Caco-2 (cell line): ENCODE data around the gene APC2. TPM values are rescaled to one million over a fixed set of nuclear protein-coding genes. Genes with fewer than 3 reads are reported as not detected.

Source experiments
- BruUV-seq: library from RNA; stranded (reverse); fragments of 400-500 nt; replicated peaks from 2 replicates; lab custom pipeline; 2021; lab: Mats Ljungman, UMichigan
- CTCF ChIA-PET: fragments of 300-600 bp; sonication (Branson Sonifier 250); formaldehyde crosslinking; loops from one replicate; lab custom pipeline; 2022; ENCODE audit warnings: antibody characterized with exemption; lab: Charles Lee
- POLR2A ChIA-PET: fragments of 300-600 bp; sonication (Branson Sonifier 250); formaldehyde crosslinking; loops from one replicate; lab custom pipeline; 2022; ENCODE audit warnings: antibody characterized with exemption; lab: Charles Lee
- DNase-seq, 2 experiments: peaks; one replicate each; pipeline versions ENCODE4 v3.0.0 to v3.0.0-alpha.2; 2020 to 2022
- H3K27me3 ChIP-seq: replicated peaks from 2 replicates; pipeline ENCODE4 v1.6.0; 2011; ENCODE audit warnings: low read length; ENCODE audit not compliant: control insufficient read depth, insufficient read depth
- H3K36me3 ChIP-seq: 2 replicates; pipeline ENCODE4 v1.5.1; 2011; ENCODE audit warnings: low read length; ENCODE audit not compliant: control insufficient read depth, insufficient read depth
- H3K4me1 ChIP-seq: fragments of 250-450 bp; sonication (Bioruptor Pico); 2 replicates; pipeline ENCODE4 v1.5.1; 2020; ENCODE audit warnings: mild to moderate bottlenecking
- H3K4me3 ChIP-seq: 2 replicates; pipeline ENCODE4 v1.5.1; 2011; ENCODE audit warnings: low read depth, mild to moderate bottlenecking, control low read depth, low read length
- H3K9me3 ChIP-seq: fragments of 250-450 bp; sonication (Bioruptor Pico); 2 replicates; pipeline ENCODE4 v1.5.1; 2020; ENCODE audit warnings: mild to moderate bottlenecking, moderate library complexity
- H3K27ac Mint-ChIP-seq: one replicate; pipeline ENCODE4 v1.8.0; 2022; ENCODE audit warnings: mixed read lengths; ENCODE audit not compliant: unreplicated experiment
- H3K27me3 Mint-ChIP-seq: one replicate; pipeline ENCODE4 v1.8.0; 2022; ENCODE audit warnings: mixed read lengths; ENCODE audit not compliant: insufficient read depth, unreplicated experiment
- H3K36me3 Mint-ChIP-seq: one replicate; pipeline ENCODE4 v1.8.0; 2022; ENCODE audit warnings: mild to moderate bottlenecking, mixed read lengths; ENCODE audit not compliant: insufficient read depth, unreplicated experiment
- H3K4me1 Mint-ChIP-seq: one replicate; pipeline ENCODE4 v1.8.0; 2022; ENCODE audit warnings: low read depth, mixed read lengths; ENCODE audit not compliant: unreplicated experiment
- H3K4me3 Mint-ChIP-seq: one replicate; pipeline ENCODE4 v1.8.0; 2022; ENCODE audit warnings: mild to moderate bottlenecking, moderate library complexity, mixed read lengths; ENCODE audit not compliant: unreplicated experiment
- H3K9me3 Mint-ChIP-seq: one replicate; pipeline ENCODE4 v1.8.0; 2022; ENCODE audit warnings: mixed read lengths; ENCODE audit not compliant: unreplicated experiment
- intact Hi-C: fragments of 100-400 bp; cut with micrococcal nuclease; formaldehyde crosslinking; loops from one replicate; pipeline ENCODE4 v1.10.0; 2022; ENCODE audit not compliant: unreplicated experiment
- total RNA-seq: library from RNA; stranded (reverse); gene quantifications from 2 replicates; pipeline ENCODE4 v1.2.3, GENCODE V29; 2022
- TF ChIP-seq, protein P1 (sequence below), 2 experiments: fragments of 200-600 bp in 1 of 2; IDR thresholded peaks; 1 replicate in 1 of 2; 2 replicates in 1 of 2; pipeline versions ENCODE4 v1.5.1 to v1.8.0; 2011 to 2022; ENCODE audit warnings: antibody characterized with exemption in 1 of 2, control low read depth in 1 of 2, inconsistent platforms in 1 of 2, low read depth in 1 of 2, low read length in 1 of 2, mild to moderate bottlenecking in 1 of 2, moderate library complexity in 1 of 2; ENCODE audit not compliant: insufficient read depth in 1 of 2, severe bottlenecking in 1 of 2, unreplicated experiment in 1 of 2

Gene APC2
- total RNA-seq, 1 experiment from 2014 or later: 9.5 TPM

DNA sequence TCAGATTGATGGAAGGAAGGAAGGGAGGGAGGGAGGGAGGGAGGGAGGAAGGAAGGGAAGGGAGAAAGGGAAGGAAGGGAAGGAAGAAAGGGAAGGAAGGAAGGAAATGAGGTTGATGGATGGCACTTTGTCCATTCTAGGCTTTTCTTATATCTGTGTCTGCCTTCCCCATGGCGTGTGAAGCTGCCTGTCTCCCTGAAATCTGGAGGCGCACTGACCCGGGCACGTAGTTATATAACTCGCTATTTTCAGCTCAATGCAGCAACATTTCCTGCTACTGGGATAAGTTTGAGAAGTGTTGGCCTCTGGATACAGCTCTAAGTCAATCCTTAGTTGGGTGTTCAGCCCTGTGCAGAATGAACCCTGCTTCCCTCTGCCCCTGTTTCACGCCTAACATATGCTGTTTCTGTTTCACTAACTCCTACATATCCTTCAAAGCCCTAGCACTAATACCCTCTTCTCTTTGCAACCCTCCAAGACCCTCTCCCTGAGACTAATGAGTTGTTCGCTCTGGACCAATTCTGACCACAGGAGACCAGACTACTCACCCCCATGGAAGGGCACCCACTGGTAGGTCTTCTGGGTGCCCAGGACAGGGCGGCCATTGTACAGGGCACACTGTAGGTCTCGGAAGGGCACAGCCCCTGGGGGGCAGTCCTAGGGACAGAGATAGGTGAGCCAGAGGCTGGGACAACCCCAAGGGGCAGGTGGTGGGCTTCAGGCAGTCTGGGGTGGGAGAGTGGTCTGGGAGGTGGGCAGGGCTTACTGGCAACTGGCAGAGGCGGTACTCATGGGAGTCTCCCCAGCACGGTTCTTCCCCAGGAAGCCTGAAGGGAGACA lies 59.9 kb downstream of the APC2 start:
- H3K27me3 Mint-ChIP-seq: no peaks in the 10 kb centered on the region

DNA sequence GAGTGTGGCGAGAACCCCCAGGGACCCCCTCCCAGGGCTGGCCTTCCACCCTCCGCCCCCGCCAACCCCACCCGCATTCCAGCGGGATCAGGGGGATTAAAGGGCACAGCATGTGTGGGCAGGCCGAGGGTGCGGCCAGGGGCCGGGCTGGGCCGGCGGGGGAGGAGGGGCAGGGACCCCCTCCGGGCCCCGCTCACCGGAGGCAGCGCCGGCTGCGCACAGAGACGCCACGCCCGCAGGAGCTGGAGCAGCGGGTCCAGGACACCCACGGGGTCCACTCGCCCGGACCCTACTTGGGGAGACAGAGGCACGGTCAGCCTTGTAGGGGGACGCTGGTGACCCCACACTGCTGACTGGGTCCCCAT lies 60.5 kb downstream of the APC2 start:
- ChIA-PET POLR2A (no interaction called here), CTCF (no interaction called here)
- H3K9me3 Mint-ChIP-seq: no peaks in the 10 kb centered on the region
- peaks cover 1% of the 10 kb centered on the region; the same call in 1 of the 2 replicates for H3K36me3 ChIP-seq
- TF ChIP-seq, protein P1, sequence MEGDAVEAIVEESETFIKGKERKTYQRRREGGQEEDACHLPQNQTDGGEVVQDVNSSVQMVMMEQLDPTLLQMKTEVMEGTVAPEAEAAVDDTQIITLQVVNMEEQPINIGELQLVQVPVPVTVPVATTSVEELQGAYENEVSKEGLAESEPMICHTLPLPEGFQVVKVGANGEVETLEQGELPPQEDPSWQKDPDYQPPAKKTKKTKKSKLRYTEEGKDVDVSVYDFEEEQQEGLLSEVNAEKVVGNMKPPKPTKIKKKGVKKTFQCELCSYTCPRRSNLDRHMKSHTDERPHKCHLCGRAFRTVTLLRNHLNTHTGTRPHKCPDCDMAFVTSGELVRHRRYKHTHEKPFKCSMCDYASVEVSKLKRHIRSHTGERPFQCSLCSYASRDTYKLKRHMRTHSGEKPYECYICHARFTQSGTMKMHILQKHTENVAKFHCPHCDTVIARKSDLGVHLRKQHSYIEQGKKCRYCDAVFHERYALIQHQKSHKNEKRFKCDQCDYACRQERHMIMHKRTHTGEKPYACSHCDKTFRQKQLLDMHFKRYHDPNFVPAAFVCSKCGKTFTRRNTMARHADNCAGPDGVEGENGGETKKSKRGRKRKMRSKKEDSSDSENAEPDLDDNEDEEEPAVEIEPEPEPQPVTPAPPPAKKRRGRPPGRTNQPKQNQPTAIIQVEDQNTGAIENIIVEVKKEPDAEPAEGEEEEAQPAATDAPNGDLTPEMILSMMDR (IDR thresholded peaks at IDR 0.05; ENCODE audit: insufficient read depth in 1 of 2, low read depth in 1 of 2, low read length in 1 of 2, severe bottlenecking in 1 of 2, unreplicated experiment in 1 of 2): no peak
- no peak overlapping the region for H3K4me3 Mint-ChIP-seq
- no peak for DNase-seq
- H3K27me3 ChIP-seq: no peaks in the 10 kb centered on the region
- H3K4me1 Mint-ChIP-seq: peaks cover 12% of the 10 kb centered on the region
- no peaks in the 10 kb centered on the region for H3K27me3 Mint-ChIP-seq
- intact Hi-C loops: no loop called here
- peaks cover 30% of the 10 kb centered on the region for H3K36me3 Mint-ChIP-seq
- BruUV-seq: no TSS peak
- H3K4me1 ChIP-seq: peaks cover 34% of the 10 kb centered on the region
- H3K27ac Mint-ChIP-seq: peak overlapping the region; percentile 40
- H3K4me3 ChIP-seq: no peak overlapping the region
- H3K9me3 ChIP-seq: no peaks in the 10 kb centered on the region

More for the DNA sequence above, 59.9 kb downstream of the APC2 start:
- Mint-ChIP-seq H3K27ac (peak overlapping the region; percentile 40), H3K36me3 (peaks cover 36% of the 10 kb centered on the region), H3K9me3 (no peaks in the 10 kb centered on the region), H3K4me3 (peak overlapping the region; percentile 32), H3K4me1 (peaks cover 12% of the 10 kb centered on the region)
- no TSS peak for BruUV-seq
- no peak overlapping the region for H3K4me3 ChIP-seq
- no peaks in the 10 kb centered on the region for H3K9me3 ChIP-seq
- H3K4me1 ChIP-seq: peaks cover 34% of the 10 kb centered on the region
- H3K36me3 ChIP-seq: peaks cover 1% of the 10 kb centered on the region; the same call in 1 of the 2 replicates
- DNase-seq: peak in 1 of 2 experiments; percentile 30
- intact Hi-C loops: loop anchor here (2.0 kb wide), 1 partner anchor 39 kb away; no protein-coding TSS in a partner anchor
- TF ChIP-seq, protein P1 (IDR thresholded peaks at IDR 0.05; ENCODE audit: insufficient read depth in 1 of 2, low read depth in 1 of 2, low read length in 1 of 2, severe bottlenecking in 1 of 2, unreplicated experiment in 1 of 2): no peak
- ChIA-PET CTCF (no interaction called here), POLR2A (no interaction called here)
- H3K27me3 ChIP-seq: no peaks in the 10 kb centered on the region

DNA sequence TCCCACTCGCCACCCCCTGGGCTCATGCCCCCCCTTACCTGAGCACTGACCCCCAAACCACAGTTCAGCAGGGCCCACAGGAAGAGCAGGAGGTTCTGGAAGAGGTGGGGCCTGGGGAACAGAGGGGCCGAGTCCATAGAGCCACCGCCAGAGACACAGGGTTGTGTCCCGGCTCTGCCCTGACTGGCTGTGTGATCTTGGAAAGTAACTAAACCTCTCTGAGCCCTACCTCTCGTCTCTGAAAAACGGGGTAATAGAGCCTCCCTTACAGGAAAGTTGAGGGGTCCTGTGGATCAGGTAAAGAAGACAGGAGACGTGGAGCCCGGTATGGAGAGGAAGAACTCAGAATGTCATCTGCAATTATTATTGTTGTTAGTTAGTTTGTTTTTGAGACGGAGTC lies 60.9 kb downstream of the APC2 start:
- ChIA-PET CTCF (no interaction called here), POLR2A (no interaction called here)
- Histone ChIP-seq H3K36me3 (peaks cover 1% of the 10 kb centered on the region; the same call in 1 of the 2 replicates), H3K4me1 (peaks cover 34% of the 10 kb centered on the region), H3K4me3 (no peak overlapping the region), H3K27me3 (no peaks in the 10 kb centered on the region), H3K9me3 (no peaks in the 10 kb centered on the region)
- Mint-ChIP-seq H3K27ac (no peak overlapping the region), H3K27me3 (no peaks in the 10 kb centered on the region), H3K4me3 (peak overlapping the region; percentile 29), H3K9me3 (no peaks in the 10 kb centered on the region), H3K4me1 (peaks cover 12% of the 10 kb centered on the region), H3K36me3 (peaks cover 27% of the 10 kb centered on the region)
- BruUV-seq: no TSS peak
- TF ChIP-seq, protein P1 (IDR thresholded peaks at IDR 0.05; ENCODE audit: insufficient read depth in 1 of 2, low read depth in 1 of 2, low read length in 1 of 2, severe bottlenecking in 1 of 2, unreplicated experiment in 1 of 2): no peak
- no peak for DNase-seq
- intact Hi-C loops: no loop called here
